Osteocyte (in vitro differentiated cells): Measurements from ENCODE around the gene PADI2. TPM values are rescaled to one million over a fixed set of nuclear protein-coding genes. Genes with fewer than 3 reads are reported as not detected.

ENCODE experiments used
- DNase-seq: peaks from one replicate; pipeline ENCODE4 v3.0.0; 2021; ENCODE audit warnings: mixed read lengths; ENCODE audit not compliant: unreplicated experiment; ENCODE audit errors: extremely low spot score
- H3K27ac Mint-ChIP-seq: one replicate; pipeline ENCODE4 v1.8.0; 2021; ENCODE audit warnings: mild to moderate bottlenecking, mixed read lengths; ENCODE audit not compliant: unreplicated experiment
- H3K27me3 Mint-ChIP-seq: one replicate; pipeline ENCODE4 v1.8.0; 2021; ENCODE audit warnings: mixed read lengths; ENCODE audit not compliant: unreplicated experiment
- H3K36me3 Mint-ChIP-seq: one replicate; pipeline ENCODE4 v1.8.0; 2021; ENCODE audit warnings: mixed read lengths; ENCODE audit not compliant: unreplicated experiment
- H3K4me1 Mint-ChIP-seq: one replicate; pipeline ENCODE4 v1.8.0; 2021; ENCODE audit warnings: mixed read lengths; ENCODE audit not compliant: unreplicated experiment
- H3K4me3 Mint-ChIP-seq: one replicate; pipeline ENCODE4 v1.8.0; 2021; ENCODE audit warnings: mild to moderate bottlenecking, moderate library complexity, mixed read lengths; ENCODE audit not compliant: unreplicated experiment
- H3K9me3 Mint-ChIP-seq: one replicate; pipeline ENCODE4 v1.8.0; 2021; ENCODE audit warnings: mixed read lengths; ENCODE audit not compliant: unreplicated experiment
- CTCF ChIP-seq: fragments of 200-600 bp; sonication (generic); IDR thresholded peaks from 2 replicates; pipeline ENCODE4 v1.5.0; 2021; ENCODE audit warnings: antibody characterized with exemption, mild to moderate bottlenecking, moderate library complexity
- total RNA-seq: library from RNA; stranded (reverse); gene quantifications from 2 replicates; pipeline ENCODE4 v1.2.1, GENCODE V29; 2021

PADI2 gene
- total RNA-seq, 1 donor from 2014 or later, result 111 TPM

- Mint-ChIP-seq H3K4me3 (no peak overlapping the region), H3K36me3 (no peaks in the 10 kb centered on the region), H3K27me3 (peaks cover 7% of the 10 kb centered on the region), H3K9me3 (no peaks in the 10 kb centered on the region), H3K27ac (no peak overlapping the region), H3K4me1 (peaks cover 5% of the 10 kb centered on the region)
- no peak for TF ChIP-seq CTCF
- DNase-seq, result no peak
Observed at GRCh38 chr1:17060306-17060749, 58.9 kb downstream of the PADI2 start.

- no peak for DNase-seq
- peak; percentile 90 for TF ChIP-seq CTCF
- no peaks in the 10 kb centered on the region for H3K36me3 Mint-ChIP-seq
- H3K4me1 Mint-ChIP-seq, result peaks cover 5% of the 10 kb centered on the region
- H3K4me3 Mint-ChIP-seq, result no peak overlapping the region
- H3K27ac Mint-ChIP-seq, result no peak overlapping the region
- H3K27me3 Mint-ChIP-seq, result peaks cover 7% of the 10 kb centered on the region
- H3K9me3 Mint-ChIP-seq, result no peaks in the 10 kb centered on the region
Observed at GRCh38 chr1:17059391-17060305, 59.6 kb downstream of the PADI2 start.

GRCh38 chr1:17056551-17056950 lies 62.7 kb downstream of the PADI2 start:
- no peak for DNase-seq

GRCh38 chr1:17055801-17056200 lies 63.5 kb downstream of the PADI2 start:
- H3K36me3 Mint-ChIP-seq, result peaks cover 5% of the 10 kb centered on the region
- DNase-seq, result no peak
- peaks cover 7% of the 10 kb centered on the region for H3K27me3 Mint-ChIP-seq
- H3K27ac Mint-ChIP-seq, result no peak overlapping the region
- H3K4me1 Mint-ChIP-seq, result peaks cover 25% of the 10 kb centered on the region
- H3K9me3 Mint-ChIP-seq, result no peaks in the 10 kb centered on the region
- no peak for TF ChIP-seq CTCF
- no peak overlapping the region for H3K4me3 Mint-ChIP-seq

More at GRCh38 chr1:17056551-17056950, 62.7 kb downstream of the PADI2 start:
- TF ChIP-seq CTCF, result no peak
- peaks cover 20% of the 10 kb centered on the region for H3K4me1 Mint-ChIP-seq
- H3K27ac Mint-ChIP-seq, result no peak overlapping the region
- H3K27me3 Mint-ChIP-seq, result peaks cover 7% of the 10 kb centered on the region
- H3K4me3 Mint-ChIP-seq, result no peak overlapping the region
- H3K36me3 Mint-ChIP-seq, result no peaks in the 10 kb centered on the region
- H3K9me3 Mint-ChIP-seq, result no peaks in the 10 kb centered on the region

GRCh38 chr1:17053685-17054410 lies 65.4 kb downstream of the PADI2 start, which contains the start of gene SDHB:
Gene SDHB (minus strand): TSS chr1:17054032. CDS start chr1:17054019, 13 bp downstream.
- Mint-ChIP-seq H3K27ac (peak within 1 kb of the TSS; percentile 98), H3K36me3 (peaks cover 5% of the 10 kb centered on the region), H3K9me3 (no peaks in the 10 kb centered on the region), H3K4me1 (peaks cover 23% of the 10 kb centered on the region), H3K4me3 (peak within 1 kb of the TSS; percentile 100), H3K27me3 (peaks cover 7% of the 10 kb centered on the region)
- no peak for TF ChIP-seq CTCF
- DNase-seq, result peak; percentile 100
